Vagina (tissue), 2 donors: ENCODE measurements around the gene EPHA10. TPM values are rescaled to one million over a fixed set of nuclear protein-coding genes. Genes with fewer than 3 reads are reported as not detected.
A peak's percentile ranks its signal among the peaks of the same experiment; 100 is the strongest.

Experiments used
- DNase-seq, 2 donors: peaks; one replicate each; pipeline ENCODE4 v3.0.0-alpha.2; 2017; ENCODE audit errors: extremely low spot score in 2 of 2
- H3K27ac ChIP-seq: fragments of 200-600 bp; sonication (generic); one replicate; pipeline ENCODE4 v1.5.1; 2019
- H3K27me3 ChIP-seq: fragments of 200-600 bp; sonication (generic); one replicate; pipeline ENCODE4 v1.5.1; 2019
- H3K36me3 ChIP-seq, 2 donors: fragments of 200-600 bp; sonication (generic); one replicate each; pipeline ENCODE4 v1.5.1; 2017 to 2019
- H3K4me1 ChIP-seq: fragments of 200-600 bp; sonication (generic); one replicate; pipeline ENCODE4 v1.5.1; 2019
- H3K4me3 ChIP-seq, 2 donors: fragments of 200-600 bp; sonication (generic); 1 replicate in 1 of 2; 2 replicates in 1 of 2; pipeline ENCODE4 v1.5.1; 2016 to 2019
- H3K9me3 ChIP-seq: fragments of 200-600 bp; sonication (generic); one replicate; pipeline ENCODE4 v1.5.1; 2019
- POLR2A ChIP-seq, 2 donors: fragments of 450-650 bp; IDR thresholded peaks; one replicate each; pipeline ENCODE4 v1.6.1; 2017; ENCODE audit warnings: antibody characterized with exemption in 2 of 2, mild to moderate bottlenecking in 2 of 2, moderate library complexity in 2 of 2
- POLR2AphosphoS5 ChIP-seq, 2 donors: sonication (generic); formaldehyde crosslinking; IDR thresholded peaks; one replicate each; pipeline ENCODE4 v1.9.0; 2017; ENCODE audit warnings: antibody characterized with exemption in 2 of 2, mild to moderate bottlenecking in 2 of 2, low read depth in 1 of 2; ENCODE audit not compliant: insufficient read depth in 1 of 2
- intact Hi-C: fragments of 100-400 bp; cut with DNase I; formaldehyde crosslinking; loops from one replicate; pipeline ENCODE4 v1.15.1; 2023
- total RNA-seq: library from RNA; depleted of rRNA; stranded (reverse); fragments of >200 nt; gene quantifications from one replicate; pipeline ENCODE4 v1.2.3, GENCODE V29; 2016
- TF ChIP-seq, protein P1 (sequence below), 3 experiments: fragments of 450-650 bp in 2 of 3; fragments of 200-600 bp in 1 of 3; sonication (generic) in 1 of 3; IDR thresholded peaks; one replicate each; pipeline ENCODE4 v1.5.1; 2017 to 2019; ENCODE audit warnings: antibody characterized with exemption in 3 of 3, mild to moderate bottlenecking in 2 of 3, moderate library complexity in 2 of 3

The EPHA10 gene
- total RNA-seq, 1 donor from 2014 or later = 0.25 TPM

DNA sequence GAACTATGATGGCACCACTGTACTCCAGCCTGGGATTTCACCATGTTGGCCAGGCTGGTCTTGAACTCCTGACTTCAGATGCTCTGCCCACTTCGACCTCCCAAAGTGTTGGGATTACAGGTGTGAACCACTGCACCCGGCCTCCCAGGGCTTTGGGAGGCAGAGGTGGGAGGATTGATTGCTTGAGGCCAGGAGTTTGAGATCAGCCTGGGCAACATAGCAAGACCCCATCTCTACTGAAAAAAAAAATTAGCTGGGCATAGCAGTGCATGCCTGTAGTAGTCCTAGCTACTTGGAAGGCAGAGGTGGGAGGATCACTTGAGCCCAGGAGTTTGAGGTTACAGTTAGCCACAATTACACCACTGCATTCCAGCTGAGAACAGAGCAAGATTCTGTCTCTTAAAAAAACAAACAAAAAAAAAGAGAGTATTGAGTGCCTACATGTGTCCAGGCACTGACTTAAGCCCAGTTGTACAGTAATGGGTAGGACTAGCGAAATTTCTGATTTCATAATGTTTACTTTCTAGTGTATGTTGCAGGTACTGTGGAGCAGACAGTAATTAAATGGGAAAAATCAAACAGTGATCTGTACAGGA lies 32.9 kb upstream of the EPHA10 start:
- H3K27me3 ChIP-seq = no peaks in the 10 kb centered on the region
- intact Hi-C loops = no loop called here
- H3K4me1 ChIP-seq = peaks cover 19% of the 10 kb centered on the region
- no peak overlapping the region for H3K4me3 ChIP-seq
- H3K27ac ChIP-seq = no peak overlapping the region
- no peak for DNase-seq
- H3K36me3 ChIP-seq = peaks cover 0 to 23% of the 10 kb centered on the region in 2 donors
- no peaks in the 10 kb centered on the region for H3K9me3 ChIP-seq
- no peak for TF ChIP-seq POLR2AphosphoS5 (IDR thresholded peaks at IDR 0.05; ENCODE audit: insufficient read depth in 1 of 2, low read depth in 1 of 2)
- TF ChIP-seq, protein P1, sequence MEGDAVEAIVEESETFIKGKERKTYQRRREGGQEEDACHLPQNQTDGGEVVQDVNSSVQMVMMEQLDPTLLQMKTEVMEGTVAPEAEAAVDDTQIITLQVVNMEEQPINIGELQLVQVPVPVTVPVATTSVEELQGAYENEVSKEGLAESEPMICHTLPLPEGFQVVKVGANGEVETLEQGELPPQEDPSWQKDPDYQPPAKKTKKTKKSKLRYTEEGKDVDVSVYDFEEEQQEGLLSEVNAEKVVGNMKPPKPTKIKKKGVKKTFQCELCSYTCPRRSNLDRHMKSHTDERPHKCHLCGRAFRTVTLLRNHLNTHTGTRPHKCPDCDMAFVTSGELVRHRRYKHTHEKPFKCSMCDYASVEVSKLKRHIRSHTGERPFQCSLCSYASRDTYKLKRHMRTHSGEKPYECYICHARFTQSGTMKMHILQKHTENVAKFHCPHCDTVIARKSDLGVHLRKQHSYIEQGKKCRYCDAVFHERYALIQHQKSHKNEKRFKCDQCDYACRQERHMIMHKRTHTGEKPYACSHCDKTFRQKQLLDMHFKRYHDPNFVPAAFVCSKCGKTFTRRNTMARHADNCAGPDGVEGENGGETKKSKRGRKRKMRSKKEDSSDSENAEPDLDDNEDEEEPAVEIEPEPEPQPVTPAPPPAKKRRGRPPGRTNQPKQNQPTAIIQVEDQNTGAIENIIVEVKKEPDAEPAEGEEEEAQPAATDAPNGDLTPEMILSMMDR (IDR thresholded peaks at IDR 0.05) = no peak
- TF ChIP-seq POLR2A (IDR thresholded peaks at IDR 0.05) = no peak

DNA sequence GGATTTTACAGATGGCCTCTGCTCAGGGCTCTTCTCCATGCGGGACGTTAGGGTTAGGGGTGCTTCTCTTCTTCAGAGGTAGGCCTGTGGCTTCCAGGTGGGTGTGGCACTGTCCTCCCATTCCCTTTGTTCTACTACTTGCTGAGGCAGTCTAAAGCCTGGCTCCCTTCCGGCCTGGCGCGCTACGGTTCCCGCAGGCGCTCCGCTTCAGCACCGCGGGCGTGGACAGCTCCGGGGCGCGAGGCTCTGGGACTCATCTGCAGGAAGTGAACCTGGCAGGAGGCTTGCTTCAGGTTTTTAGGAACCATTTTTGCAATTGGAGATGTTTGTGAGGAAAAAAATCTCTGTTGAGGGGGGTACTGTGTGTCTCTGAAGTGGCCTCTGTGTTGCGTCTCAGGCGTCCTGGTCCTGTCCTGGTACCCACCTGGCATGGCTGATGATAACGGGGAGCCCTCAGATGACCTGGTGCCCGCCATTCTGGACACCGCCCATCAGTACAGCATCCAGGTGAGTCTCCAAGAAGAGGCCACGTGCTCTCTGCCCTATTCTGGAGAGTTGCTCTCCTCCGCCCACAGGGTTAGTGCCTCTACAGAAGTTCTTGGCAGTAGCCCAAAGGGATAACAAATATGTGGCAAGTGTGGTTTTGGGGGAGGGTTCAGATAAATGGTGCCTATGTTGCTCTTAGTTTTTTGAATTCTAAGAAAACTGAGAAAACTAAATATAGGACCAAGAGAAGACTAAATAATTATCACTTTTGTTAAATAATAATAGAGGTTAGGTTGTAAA lies 30.6 kb upstream of the EPHA10 start:
- H3K27me3 ChIP-seq = no peaks in the 10 kb centered on the region
- H3K4me3 ChIP-seq = no peak overlapping the region
- TF ChIP-seq POLR2A (IDR thresholded peaks at IDR 0.05) (no peak), POLR2AphosphoS5 (IDR thresholded peaks at IDR 0.05; ENCODE audit: insufficient read depth in 1 of 2, low read depth in 1 of 2) (peak in 1 of 2 donors; percentile 22)
- TF ChIP-seq, protein P1 (IDR thresholded peaks at IDR 0.05) = no peak
- intact Hi-C loops = no loop called here
- peaks cover 19% of the 10 kb centered on the region for H3K4me1 ChIP-seq
- no peak overlapping the region for H3K27ac ChIP-seq
- peaks cover 0 to 8% of the 10 kb centered on the region in 2 donors for H3K36me3 ChIP-seq
- H3K9me3 ChIP-seq = no peaks in the 10 kb centered on the region
- DNase-seq = no peak

DNA sequence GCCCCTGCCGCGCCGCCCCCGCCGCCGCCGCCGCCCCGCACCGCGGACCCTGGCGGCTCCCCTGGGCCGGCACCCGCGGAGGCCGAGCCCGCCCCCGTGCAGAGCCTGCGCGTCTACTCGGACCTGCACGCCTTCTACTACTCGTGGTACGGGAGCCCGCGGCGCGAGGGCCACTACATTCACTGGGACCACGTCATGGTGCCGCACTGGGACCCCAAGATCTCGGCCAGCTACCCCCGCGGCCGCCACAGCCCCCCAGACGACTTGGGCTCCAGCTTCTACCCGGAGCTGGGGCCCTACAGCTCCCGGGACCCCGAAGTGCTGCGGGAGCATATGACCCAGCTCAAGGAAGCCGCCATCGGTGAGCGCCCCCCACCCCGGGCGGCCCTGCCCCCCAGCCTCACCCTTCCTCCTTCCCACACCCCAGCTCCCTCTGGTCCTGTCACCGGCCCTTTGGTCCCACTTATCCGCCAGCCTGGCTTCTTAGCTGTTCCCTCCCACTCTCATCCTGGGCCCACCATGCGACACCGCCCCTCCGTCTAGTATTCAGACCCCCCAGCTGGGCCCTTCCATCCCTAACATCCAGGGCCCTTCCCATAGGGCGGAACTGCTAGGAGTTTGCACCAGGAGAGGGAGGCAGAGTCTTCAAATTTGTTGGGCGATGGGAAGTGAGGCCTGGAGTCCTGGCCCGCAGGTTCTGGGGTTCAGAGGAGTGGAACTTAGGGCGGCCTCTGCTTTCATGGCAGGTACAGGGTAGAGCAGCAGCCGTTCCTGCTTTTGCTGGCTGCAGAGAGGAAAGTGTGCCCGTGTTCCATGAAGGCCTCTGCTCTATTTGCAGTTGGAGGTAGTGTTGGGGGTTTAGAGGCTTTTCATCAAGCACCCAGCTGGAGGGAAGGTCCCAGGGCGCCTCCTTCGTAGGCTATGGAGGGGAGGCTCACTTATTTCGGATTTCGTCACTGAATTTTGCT lies 29.7 kb upstream of the EPHA10 start:
- Histone ChIP-seq H3K4me3 (peak overlapping the region; percentile 53 to 72), H3K27ac (no peak overlapping the region), H3K4me1 (peaks cover 19% of the 10 kb centered on the region), H3K9me3 (no peaks in the 10 kb centered on the region), H3K36me3 (no peaks in the 10 kb centered on the region), H3K27me3 (no peaks in the 10 kb centered on the region)
- TF ChIP-seq, protein P1 (IDR thresholded peaks at IDR 0.05) = no peak
- no peak for TF ChIP-seq POLR2AphosphoS5 (IDR thresholded peaks at IDR 0.05; ENCODE audit: insufficient read depth in 1 of 2, low read depth in 1 of 2)
- TF ChIP-seq POLR2A (IDR thresholded peaks at IDR 0.05) = no peak
- intact Hi-C loops = no loop called here
- no peak for DNase-seq

DNA sequence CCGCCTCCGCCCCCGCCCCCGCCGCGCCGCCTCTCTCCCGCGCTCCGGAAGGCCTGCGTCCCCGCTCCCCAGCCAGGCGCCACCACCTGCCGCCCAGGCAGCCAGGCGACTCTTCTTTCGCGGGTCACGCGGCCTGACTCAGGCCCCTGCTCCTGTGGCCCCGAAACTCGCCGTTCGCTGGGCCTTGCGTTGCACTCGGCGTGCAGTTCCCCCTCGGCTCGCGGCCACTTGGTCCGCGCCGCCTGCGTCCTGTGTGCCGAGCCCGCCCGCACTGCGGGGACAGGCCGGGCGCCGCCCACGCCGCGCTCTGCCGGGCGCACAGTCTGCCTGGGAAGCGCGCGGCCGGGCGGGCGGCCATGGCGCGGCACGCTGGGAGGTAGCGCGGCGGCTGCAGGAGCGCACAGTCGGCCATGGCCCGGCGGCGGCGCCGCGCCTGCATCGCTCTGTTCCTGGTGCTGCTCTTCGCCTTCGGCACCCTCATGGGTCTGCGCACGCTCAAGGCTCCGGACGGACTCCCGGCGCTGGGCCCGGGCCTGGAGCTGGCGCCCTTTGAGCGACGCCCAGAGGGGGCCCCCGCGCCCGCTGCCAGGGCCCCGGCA lies 29.0 kb upstream of the EPHA10 start, which contains the start of gene MANEAL:
Gene MANEAL (plus strand): TSS at position 75 of the 599 bp plus-strand sequence. CDS start 336 bp downstream, at position 411.
- Histone ChIP-seq H3K9me3 (no peaks in the 10 kb centered on the region), H3K36me3 (no peaks in the 10 kb centered on the region), H3K27ac (no peak within 1 kb of the TSS), H3K4me1 (peaks cover 19% of the 10 kb centered on the region), H3K4me3 (peak within 1 kb of the TSS; percentile 53 to 72), H3K27me3 (no peaks in the 10 kb centered on the region)
- DNase-seq = no peak
- TF ChIP-seq POLR2A (IDR thresholded peaks at IDR 0.05) = no peak
- TF ChIP-seq, protein P1 (IDR thresholded peaks at IDR 0.05) = no peak
- TF ChIP-seq POLR2AphosphoS5 (IDR thresholded peaks at IDR 0.05; ENCODE audit: insufficient read depth in 1 of 2, low read depth in 1 of 2) = no peak
- intact Hi-C loops = no loop called here
